Tibial nerve (tissue), 4 donors: ENCODE results near the gene PXDN. TPM values are rescaled to one million over a fixed set of nuclear protein-coding genes. Genes with fewer than 3 reads are reported as not detected.
A peak's percentile ranks its signal among the peaks of the same experiment; 100 is the strongest.

ENCODE experiments used
- DNase-seq, 2 donors: peaks; one replicate each; pipeline ENCODE4 v3.0.0-alpha.2; 2019; ENCODE audit warnings: low spot score in 2 of 2
- H3K27ac ChIP-seq, 4 donors: fragments of 200-600 bp; sonication (generic) in 3 of 4; one replicate each; pipeline ENCODE4 v1.5.1; 2017 to 2019; ENCODE audit warnings: mild to moderate bottlenecking in 1 of 4
- H3K27me3 ChIP-seq, 2 donors: fragments of 200-600 bp; sonication (generic) in 1 of 2; one replicate each; pipeline versions ENCODE4 v1.5.1 to v1.6.0; 2017 to 2019
- H3K36me3 ChIP-seq, 3 donors: fragments of 200-600 bp; sonication (generic); one replicate each; pipeline ENCODE4 v1.5.1; 2018 to 2019
- H3K4me1 ChIP-seq, 4 donors: fragments of 200-600 bp; sonication (generic) in 3 of 4; one replicate each; pipeline ENCODE4 v1.5.1; 2017 to 2019
- H3K4me3 ChIP-seq, 4 donors: fragments of 200-600 bp; sonication (generic) in 3 of 4; one replicate each; pipeline ENCODE4 v1.5.1; 2017 to 2019; ENCODE audit warnings: mild to moderate bottlenecking in 1 of 4, moderate library complexity in 1 of 4
- H3K9me3 ChIP-seq, 4 donors: fragments of 200-600 bp; sonication (generic) in 3 of 4; one replicate each; pipeline ENCODE4 v1.5.1; 2017 to 2019
- CTCF ChIP-seq, 5 experiments: fragments of 200-600 bp in 3 of 5; fragments of 450-650 bp in 2 of 5; sonication (generic) in 3 of 5; IDR thresholded peaks; one replicate each; pipeline ENCODE4 v1.5.1; 2016 to 2019; ENCODE audit warnings: antibody characterized with exemption in 5 of 5, mild to moderate bottlenecking in 3 of 5, moderate library complexity in 2 of 5
- EP300 ChIP-seq, 2 donors: sonication (generic); formaldehyde crosslinking; IDR thresholded peaks; one replicate each; pipeline ENCODE4 v1.6.1; 2017; ENCODE audit warnings: antibody characterized with exemption in 2 of 2, mild to moderate bottlenecking in 1 of 2
- POLR2A ChIP-seq, 2 donors: fragments of 450-650 bp; IDR thresholded peaks; one replicate each; pipeline ENCODE4 v1.6.1; 2017; ENCODE audit warnings: antibody characterized with exemption in 2 of 2, mild to moderate bottlenecking in 2 of 2, moderate library complexity in 2 of 2
- WGBS, 2 donors: methylation state at CpG; one replicate each; pipeline ENCODE4 v1.1.5; 2018; 5-methylcytosine and 5-hydroxymethylcytosine counted together
- total RNA-seq, 4 donors: library from RNA; depleted of rRNA; stranded (reverse); fragments of >200 nt; gene quantifications; one replicate each; pipeline ENCODE4 v1.1.0, GENCODE V29; 2016

The PXDN gene, protein sequence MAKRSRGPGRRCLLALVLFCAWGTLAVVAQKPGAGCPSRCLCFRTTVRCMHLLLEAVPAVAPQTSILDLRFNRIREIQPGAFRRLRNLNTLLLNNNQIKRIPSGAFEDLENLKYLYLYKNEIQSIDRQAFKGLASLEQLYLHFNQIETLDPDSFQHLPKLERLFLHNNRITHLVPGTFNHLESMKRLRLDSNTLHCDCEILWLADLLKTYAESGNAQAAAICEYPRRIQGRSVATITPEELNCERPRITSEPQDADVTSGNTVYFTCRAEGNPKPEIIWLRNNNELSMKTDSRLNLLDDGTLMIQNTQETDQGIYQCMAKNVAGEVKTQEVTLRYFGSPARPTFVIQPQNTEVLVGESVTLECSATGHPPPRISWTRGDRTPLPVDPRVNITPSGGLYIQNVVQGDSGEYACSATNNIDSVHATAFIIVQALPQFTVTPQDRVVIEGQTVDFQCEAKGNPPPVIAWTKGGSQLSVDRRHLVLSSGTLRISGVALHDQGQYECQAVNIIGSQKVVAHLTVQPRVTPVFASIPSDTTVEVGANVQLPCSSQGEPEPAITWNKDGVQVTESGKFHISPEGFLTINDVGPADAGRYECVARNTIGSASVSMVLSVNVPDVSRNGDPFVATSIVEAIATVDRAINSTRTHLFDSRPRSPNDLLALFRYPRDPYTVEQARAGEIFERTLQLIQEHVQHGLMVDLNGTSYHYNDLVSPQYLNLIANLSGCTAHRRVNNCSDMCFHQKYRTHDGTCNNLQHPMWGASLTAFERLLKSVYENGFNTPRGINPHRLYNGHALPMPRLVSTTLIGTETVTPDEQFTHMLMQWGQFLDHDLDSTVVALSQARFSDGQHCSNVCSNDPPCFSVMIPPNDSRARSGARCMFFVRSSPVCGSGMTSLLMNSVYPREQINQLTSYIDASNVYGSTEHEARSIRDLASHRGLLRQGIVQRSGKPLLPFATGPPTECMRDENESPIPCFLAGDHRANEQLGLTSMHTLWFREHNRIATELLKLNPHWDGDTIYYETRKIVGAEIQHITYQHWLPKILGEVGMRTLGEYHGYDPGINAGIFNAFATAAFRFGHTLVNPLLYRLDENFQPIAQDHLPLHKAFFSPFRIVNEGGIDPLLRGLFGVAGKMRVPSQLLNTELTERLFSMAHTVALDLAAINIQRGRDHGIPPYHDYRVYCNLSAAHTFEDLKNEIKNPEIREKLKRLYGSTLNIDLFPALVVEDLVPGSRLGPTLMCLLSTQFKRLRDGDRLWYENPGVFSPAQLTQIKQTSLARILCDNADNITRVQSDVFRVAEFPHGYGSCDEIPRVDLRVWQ (N-terminal part only)
- total RNA-seq, result 10 to 100 TPM; 40.4 to 72.6 (median 52.4) TPM

DNA sequence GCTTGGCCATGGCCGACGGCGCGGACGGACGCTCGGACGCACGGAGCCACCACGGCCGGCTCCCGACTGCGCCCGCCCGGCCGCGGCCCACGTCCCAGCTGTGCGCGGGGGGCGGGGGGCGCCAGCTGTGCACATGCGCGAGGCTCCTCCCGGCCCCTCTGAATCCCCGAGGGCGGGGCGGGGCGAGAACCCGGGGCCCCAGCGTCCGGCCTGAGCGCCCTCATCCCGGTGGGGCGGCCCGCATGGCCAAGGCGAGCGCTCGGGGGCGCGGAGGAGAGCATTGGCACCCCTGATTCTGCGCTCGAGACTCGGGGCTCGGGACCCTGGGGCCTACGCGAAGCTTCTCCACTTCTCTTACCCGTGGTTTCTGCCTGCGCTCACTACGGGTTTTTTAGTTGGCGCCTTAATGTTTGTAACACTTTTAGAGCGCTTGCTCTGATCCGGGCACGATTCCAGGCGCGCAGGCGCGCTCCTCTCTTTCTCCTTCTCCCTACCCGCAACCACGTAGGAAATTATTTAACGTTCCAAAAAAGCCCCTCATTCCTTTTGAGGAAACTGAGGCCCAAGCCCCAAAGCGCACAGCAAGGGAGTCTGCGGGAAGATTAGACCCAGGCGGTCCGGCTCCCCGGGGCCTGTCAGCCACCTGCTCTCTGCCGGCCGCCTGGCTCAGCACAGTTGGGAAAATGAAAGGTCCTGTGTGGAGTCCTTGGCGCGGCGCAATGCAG lies at the start of gene PXDN:
Gene PXDN, minus strand, starts transcription at position 70 of the 725 bp plus-strand sequence. Its CDS starts 60 bp downstream, at position 10.
- Histone ChIP-seq H3K4me1 (peaks cover 0 to 36% (median 13%) of the 10 kb centered on the region in 4 donors), H3K36me3 (no peaks in the 10 kb centered on the region), H3K27ac (peak within 1 kb of the TSS; percentile 88 to 97 (median 92)), H3K27me3 (no peaks in the 10 kb centered on the region), H3K4me3 (peak within 1 kb of the TSS; percentile 63 to 87 (median 80)), H3K9me3 (no peaks in the 10 kb centered on the region)
- peak in 1 of 2 donors; percentile 35 for DNase-seq
- TF ChIP-seq POLR2A (IDR thresholded peaks at IDR 0.05) (peak in 1 of 2 donors; percentile 58), CTCF (IDR thresholded peaks at IDR 0.05) (no peak), EP300 (IDR thresholded peaks at IDR 0.05) (peak in 1 of 2 donors; percentile 10)
- 1 to 2% methylated on average over 39 to 41 of the region's 71 CpGs for WGBS, 2 donors

GRCh38 chr2:1793868-1794445 lies 49.6 kb upstream of the PXDN start:
- Histone ChIP-seq H3K4me1 (peaks cover 0 to 3% (median 0%) of the 10 kb centered on the region in 4 donors), H3K9me3 (no peaks in the 10 kb centered on the region), H3K4me3 (no peak overlapping the region), H3K36me3 (no peaks in the 10 kb centered on the region), H3K27ac (no peak overlapping the region), H3K27me3 (no peaks in the 10 kb centered on the region)
- DNase-seq, result no peak
- TF ChIP-seq CTCF (IDR thresholded peaks at IDR 0.05), result no peak
- no peak for TF ChIP-seq POLR2A (IDR thresholded peaks at IDR 0.05)
- TF ChIP-seq EP300 (IDR thresholded peaks at IDR 0.05), result no peak
- 80 to 83% methylated on average over 18 of the region's 18 CpGs for WGBS, 2 donors

- Histone ChIP-seq H3K4me3 (no peak overlapping the region), H3K27me3 (no peaks in the 10 kb centered on the region), H3K27ac (no peak overlapping the region), H3K36me3 (no peaks in the 10 kb centered on the region), H3K4me1 (peaks cover 0 to 3% (median 0%) of the 10 kb centered on the region in 4 donors), H3K9me3 (no peaks in the 10 kb centered on the region)
- TF ChIP-seq EP300 (IDR thresholded peaks at IDR 0.05), result no peak
- TF ChIP-seq POLR2A (IDR thresholded peaks at IDR 0.05), result no peak
- TF ChIP-seq CTCF (IDR thresholded peaks at IDR 0.05), result no peak
- 89% methylated on average over 23 of the region's 23 CpGs for WGBS, 2 donors
- no peak for DNase-seq
These were observed 48.9 kb upstream of the PXDN start for GRCh38 chr2:1793001-1793867.
